Measurements from ENCODE around the gene BTBD16.

Gene BTBD16

GRCh38 chr10:122361046-122361445 lies 90.0 kb downstream of the BTBD16 start:
- no peak for TF ChIP-seq CTCF (IDR thresholded peaks at IDR 0.05; ENCODE audit: insufficient read depth, low read length, missing control alignments)
- ChIA-PET POLR2A (no interaction called here), CTCF (interaction anchor here (0.7 to 4.8 kb wide), 2 partner anchors 10 to 17 kb away, joined by 3 to 20 read pairs; no protein-coding TSS in a partner anchor)
- no peak for DNase-seq (ENCODE audit: low read depth, low spot score)
- no peak overlapping the region for H3K4me3 ChIP-seq (ENCODE audit: low read depth, low read length)

GRCh38 chr10:122362031-122362592 lies 91.0 kb downstream of the BTBD16 start:
- no peak overlapping the region for H3K4me3 ChIP-seq (ENCODE audit: low read depth, low read length)
- TF ChIP-seq CTCF (IDR thresholded peaks at IDR 0.05; ENCODE audit: insufficient read depth, low read length, missing control alignments), result no peak
- ChIA-PET CTCF (interaction anchor here (0.7 to 1.3 kb wide), 2 partner anchors 11 to 12 kb away, joined by 3 read pairs; partner anchors contain the start of gene PLEKHA1), POLR2A (no interaction called here)
- no peak for DNase-seq (ENCODE audit: low read depth, low spot score)

GRCh38 chr10:122362621-122363020 lies 91.5 kb downstream of the BTBD16 start:
- H3K4me3 ChIP-seq (ENCODE audit: low read depth, low read length), result no peak overlapping the region
- CTCF ChIA-PET, result interaction anchor here (1.3 kb wide), 1 partner anchor 12 kb away, joined by 3 read pairs; the partner anchor contains the start of gene PLEKHA1
- TF ChIP-seq CTCF (IDR thresholded peaks at IDR 0.05; ENCODE audit: insufficient read depth, low read length, missing control alignments), result no peak
- POLR2A ChIA-PET, result no interaction called here
- DNase-seq (ENCODE audit: low read depth, low spot score), result no peak

- CTCF ChIA-PET, result interaction anchor here (1.3 kb wide), 1 partner anchor 11 kb away, joined by 3 read pairs; the partner anchor contains the start of gene PLEKHA1
- no peak overlapping the region for H3K4me3 ChIP-seq (ENCODE audit: low read depth, low read length)
- DNase-seq (ENCODE audit: low read depth, low spot score), result no peak
- TF ChIP-seq CTCF (IDR thresholded peaks at IDR 0.05; ENCODE audit: insufficient read depth, low read length, missing control alignments), result no peak
- POLR2A ChIA-PET, result no interaction called here
These were observed 92.2 kb downstream of the BTBD16 start for GRCh38 chr10:122363311-122363710.

GRCh38 chr10:122363722-122364463 lies 92.8 kb downstream of the BTBD16 start:
- ChIA-PET CTCF (interaction anchor here (1.3 kb wide), 1 partner anchor 21 kb away, joined by 5 read pairs; no protein-coding TSS in a partner anchor), POLR2A (interaction anchor here (1.3 kb wide), 1 partner anchor 10 kb away, joined by 5 read pairs; no protein-coding TSS in a partner anchor)
- no peak overlapping the region for H3K4me3 ChIP-seq (ENCODE audit: low read depth, low read length)
- TF ChIP-seq CTCF (IDR thresholded peaks at IDR 0.05; ENCODE audit: insufficient read depth, low read length, missing control alignments), result no peak
- DNase-seq (ENCODE audit: low read depth, low spot score), result no peak
